K562 (cell line): ENCODE measurements around the gene ARFGAP3. TPM values are rescaled to one million over a fixed set of nuclear protein-coding genes. Genes with fewer than 3 reads are reported as not detected.

Source experiments
- CBX3 ChIP-seq, 2 experiments: IDR thresholded peaks; 1 replicate in 1 of 2; 2 replicates in 1 of 2; pipeline ENCODE4 v1.6.1; 2012; ENCODE audit warnings: inconsistent platforms in 2 of 2, low read length in 2 of 2, borderline replicate concordance in 1 of 2, control low read depth in 1 of 2
- ETV6 ChIP-seq, 3 experiments: fragments of 150-350 bp in 1 of 3; sonication (generic) in 1 of 3; formaldehyde crosslinking in 1 of 3; IDR thresholded peaks; 2 replicates each; pipeline versions ENCODE4 v1.6.1 to v1.8.0; 2014 to 2022; ENCODE audit warnings: borderline replicate concordance in 2 of 3, low read depth in 2 of 3, antibody characterized with exemption in 1 of 3, low read length in 1 of 3, mild to moderate bottlenecking in 1 of 3, missing genetic modification reagents in 1 of 3
- MYNN ChIP-seq, 2 experiments: sonication (generic); formaldehyde crosslinking in 1 of 2; IDR thresholded peaks; 2 replicates each; pipeline versions ENCODE4 v1.5.0 to v1.6.1; 2016 to 2020; ENCODE audit warnings: antibody characterized with exemption in 1 of 2, missing genetic modification reagents in 1 of 2
- NFYB ChIP-seq: IDR thresholded peaks from 2 replicates; pipeline ENCODE4 v1.6.1; 2011; ENCODE audit warnings: mild to moderate bottlenecking, moderate library complexity; ENCODE audit not compliant: insufficient read length; ENCODE audit errors: extremely low read depth
- RBM14 ChIP-seq: fragments of 200-400 bp; formaldehyde crosslinking; IDR thresholded peaks from 2 replicates; pipeline ENCODE4 v1.6.1; 2018; ENCODE audit warnings: low read depth, mild to moderate bottlenecking, low read length, moderate library complexity, borderline replicate concordance; ENCODE audit not compliant: insufficient read depth
- SMARCE1 ChIP-seq: fragments of 450-650 bp; IDR thresholded peaks from 2 replicates; pipeline ENCODE4 v1.7.1; 2016; ENCODE audit warnings: mild to moderate bottlenecking
- THAP7 ChIP-seq: fragments of 250-450 bp; sonication (Bioruptor Pico); IDR thresholded peaks from 2 replicates; pipeline ENCODE4 v1.5.0; 2021
- YBX1 ChIP-seq: fragments of 450-650 bp; IDR thresholded peaks from 2 replicates; pipeline ENCODE4 v1.7.1; 2016; ENCODE audit warnings: mild to moderate bottlenecking
- ZBTB33 ChIP-seq: sonication (generic); formaldehyde crosslinking; IDR thresholded peaks from 2 replicates; pipeline ENCODE4 v1.8.1; 2023; ENCODE audit warnings: mild to moderate bottlenecking, missing genetic modification reagents
- ZBTB40 ChIP-seq, 2 experiments: fragments of 450-650 bp in 1 of 2; sonication (generic) in 1 of 2; formaldehyde crosslinking in 1 of 2; IDR thresholded peaks; 2 replicates each; pipeline versions ENCODE4 v1.7.1 to v1.9.0; 2016 to 2022; ENCODE audit warnings: inconsistent platforms in 1 of 2, mild to moderate bottlenecking in 1 of 2, missing genetic modification reagents in 1 of 2
- ZNF584 ChIP-seq: fragments of 200-800 bp; sonication (Bioruptor generic); IDR thresholded peaks from 2 replicates; pipeline ENCODE4 v1.6.1; 2016; ENCODE audit warnings: low read depth, mild to moderate bottlenecking, missing genetic modification characterization, missing compliant biosample characterization
- ZSCAN32 ChIP-seq: fragments of 450-650 bp; formaldehyde crosslinking; IDR thresholded peaks from 2 replicates; pipeline ENCODE4 v1.4.0; 2020; ENCODE audit warnings: mild to moderate bottlenecking, moderate library complexity
- polyA plus RNA-seq, 8 experiments: library from polyadenylated mRNA; depleted of rRNA in 4 of 8; stranded (reverse) in 5 of 8; unstranded in 3 of 8; fragments of >200 nt; fragmentation: Nextera tagmentation in 2 of 8; fragmentation: Illumina TruSeq in 1 of 8; extraction: Ambion mirVana in 2 of 8; extraction: Trizol in 1 of 8; gene quantifications; 2 replicates each; pipeline versions ENCODE4 v1.2.1 to v1.2.3, GENCODE V29; 2011 to 2014; ENCODE audit warnings: inconsistent platforms in 1 of 8, missing spikeins in 1 of 8
- total RNA-seq, 7 experiments: library from RNA; depleted of rRNA in 6 of 7; stranded (reverse); fragments of >200 nt in 6 of 7; fragmentation: Illumina TruSeq in 2 of 7; extraction: Trizol in 2 of 7; gene quantifications; 2 replicates each; pipeline versions ENCODE4 v1.2.1 to v1.2.3, GENCODE V29; 2011 to 2021; ENCODE audit warnings: low replicate concordance in 1 of 7

Gene ARFGAP3
- total and polyA plus RNA-seq, 9 of the 15 experiments (the other 6 are each of a cell fraction or from before 2014, with no cell fraction given): 14.2 to 31.9 (median 22.7) TPM

- TF ChIP-seq CBX3 (IDR thresholded peaks at IDR 0.05; ENCODE audit: borderline replicate concordance in 1 of 2, low read length in 2 of 2): no peak
- no peak for TF ChIP-seq THAP7 (CRISPR knock-in tag)
- no peak for TF ChIP-seq ZSCAN32 (CRISPR knock-in tag)
- no peak for TF ChIP-seq MYNN (IDR thresholded peaks at IDR 0.05)
- no peak for TF ChIP-seq MYNN (CRISPR knock-in tag; IDR thresholded peaks at IDR 0.05)
- no peak for TF ChIP-seq NFYB
- no peak for TF ChIP-seq YBX1
- TF ChIP-seq ZBTB40 (IDR thresholded peaks at IDR 0.05): no peak
- TF ChIP-seq ZBTB40 (CRISPR knock-in tag; IDR thresholded peaks at IDR 0.05): no peak
- TF ChIP-seq ETV6 (IDR thresholded peaks at IDR 0.05; ENCODE audit: borderline replicate concordance in 1 of 2, low read depth in 2 of 2, low read length in 1 of 2): no peak
- no peak for TF ChIP-seq ETV6 (CRISPR knock-in tag; IDR thresholded peaks at IDR 0.05; ENCODE audit: borderline replicate concordance)
- no peak for TF ChIP-seq SMARCE1
- TF ChIP-seq ZNF584 (CRISPR knock-in tag): no peak
- TF ChIP-seq RBM14: no peak
- TF ChIP-seq ZBTB33 (CRISPR knock-in tag): no peak
Observed at GRCh38 chr22:42805998-42806830, 50.9 kb downstream of the ARFGAP3 start (continued).
